ENCODE results near the gene ATP8A1. TPM values are rescaled to one million over a fixed set of nuclear protein-coding genes. Genes with fewer than 3 reads are reported as not detected.
"Not testable (repeated sequence)": the region's sequence is repeated elsewhere in the genome, so short reads cannot be mapped to it uniquely, and the experiment has no call there.

Gene ATP8A1
- polyA plus RNA-seq, 1 donor from 2014 or later, result 45.8 TPM

- not testable (repeated sequence) for H3K9me3 ChIP-seq (ENCODE audit: low read length); H3K4me3 ChIP-seq (ENCODE audit: low read length); H3K4me2 ChIP-seq (ENCODE audit: low read length); H3K36me3 ChIP-seq (ENCODE audit: insufficient read depth, low read length); H3K27ac ChIP-seq (ENCODE audit: low read length); H3K79me2 ChIP-seq (replicated peaks; ENCODE audit: insufficient read depth, low read length); H3K9ac ChIP-seq (ENCODE audit: low read length); H4K20me1 ChIP-seq (ENCODE audit: insufficient read depth); H3F3A ChIP-seq (ENCODE audit: insufficient read depth, low read length, poor library complexity, severe bottlenecking); H3K27me3 ChIP-seq (ENCODE audit: insufficient read depth, low read depth, low read length); H3K9me2 ChIP-seq (ENCODE audit: insufficient read depth, low read length); H2AFZ ChIP-seq (ENCODE audit: low read depth, low read length)
These were observed 4.2 kb downstream of the ATP8A1 start for GRCh38 chr4:42652529-42653231.

GRCh38 chr4:42649870-42650269 is 7.0 kb downstream of the ATP8A1 start:
- TF ChIP-seq CTCF (IDR thresholded peaks at IDR 0.05; ENCODE audit: poor library complexity, severe bottlenecking) (no peak), EP300 (conservative IDR thresholded peaks at IDR 0.05; ENCODE audit: poor library complexity, severe bottlenecking) (no peak), POLR2AphosphoS5 (IDR thresholded peaks at IDR 0.05) (no peak), REST (IDR thresholded peaks at IDR 0.05; ENCODE audit: borderline replicate concordance) (no peak)
- peaks cover 4% of the 10 kb centered on the region for H3K79me2 ChIP-seq (replicated peaks; ENCODE audit: insufficient read depth, low read length)

GRCh38 chr4:42646999-42647541 is 9.8 kb downstream of the ATP8A1 start:
- H3F3A ChIP-seq (ENCODE audit: insufficient read depth, low read length, poor library complexity, severe bottlenecking), result no peaks in the 10 kb centered on the region
- no peaks in the 10 kb centered on the region for H4K20me1 ChIP-seq (ENCODE audit: insufficient read depth)
- H3K4me2 ChIP-seq (ENCODE audit: low read length), result no peak overlapping the region
- no peaks in the 10 kb centered on the region for H3K27me3 ChIP-seq (ENCODE audit: insufficient read depth, low read depth, low read length)
- no peak overlapping the region for H3K4me3 ChIP-seq (ENCODE audit: low read length)
- no peak overlapping the region for H3K9ac ChIP-seq (ENCODE audit: low read length)
- no peaks in the 10 kb centered on the region for H3K9me3 ChIP-seq (ENCODE audit: low read length)
- no peak overlapping the region for H2AFZ ChIP-seq (ENCODE audit: low read depth, low read length)
- no peak for TF ChIP-seq REST (IDR thresholded peaks at IDR 0.05; ENCODE audit: borderline replicate concordance)
- TF ChIP-seq EZH2 (IDR thresholded peaks at IDR 0.05; ENCODE audit: borderline replicate concordance, insufficient read depth, low read length, poor library complexity, severe bottlenecking), result no peak
- TF ChIP-seq EP300 (conservative IDR thresholded peaks at IDR 0.05; ENCODE audit: poor library complexity, severe bottlenecking), result no peak
- no peak for TF ChIP-seq CTCF (IDR thresholded peaks at IDR 0.05; ENCODE audit: poor library complexity, severe bottlenecking)
- TF ChIP-seq TAF1 (IDR thresholded peaks at IDR 0.05; ENCODE audit: low read depth), result no peak
- no peak for TF ChIP-seq SMC3 (conservative IDR thresholded peaks at IDR 0.05; ENCODE audit: poor library complexity)
- no peak for TF ChIP-seq MXI1 (conservative IDR thresholded peaks at IDR 0.05; ENCODE audit: poor library complexity, severe bottlenecking)
- no peak for TF ChIP-seq POLR2AphosphoS5 (IDR thresholded peaks at IDR 0.05)
- no peak for TF ChIP-seq RAD21 (conservative IDR thresholded peaks at IDR 0.05)
- H3K27ac ChIP-seq (ENCODE audit: low read length), result no peak overlapping the region
- H3K36me3 ChIP-seq (ENCODE audit: insufficient read depth, low read length), result no peaks in the 10 kb centered on the region
- no peaks in the 10 kb centered on the region for H3K79me2 ChIP-seq (replicated peaks; ENCODE audit: insufficient read depth, low read length)
- no peaks in the 10 kb centered on the region for H3K9me2 ChIP-seq (ENCODE audit: insufficient read depth, low read length)

More at GRCh38 chr4:42649870-42650269, 7.0 kb downstream of the ATP8A1 start:
- no peaks in the 10 kb centered on the region for H4K20me1 ChIP-seq (ENCODE audit: insufficient read depth)
- H3K4me3 ChIP-seq (ENCODE audit: low read length), result no peak overlapping the region
- no peak overlapping the region for H3K4me2 ChIP-seq (ENCODE audit: low read length)
- H3K9me2 ChIP-seq (ENCODE audit: insufficient read depth, low read length), result no peaks in the 10 kb centered on the region
- no peak overlapping the region for H3K9ac ChIP-seq (ENCODE audit: low read length)
- no peaks in the 10 kb centered on the region for H3K9me3 ChIP-seq (ENCODE audit: low read length)
- H3K27ac ChIP-seq (ENCODE audit: low read length), result no peak overlapping the region
- H3K27me3 ChIP-seq (ENCODE audit: insufficient read depth, low read depth, low read length), result no peaks in the 10 kb centered on the region
- H3K36me3 ChIP-seq (ENCODE audit: insufficient read depth, low read length), result no peaks in the 10 kb centered on the region
- no peak overlapping the region for H2AFZ ChIP-seq (ENCODE audit: low read depth, low read length)
- no peaks in the 10 kb centered on the region for H3F3A ChIP-seq (ENCODE audit: insufficient read depth, low read length, poor library complexity, severe bottlenecking)
